ENCODE data around the gene MYL2.
"Not testable (repeated sequence)": the region's sequence is repeated elsewhere in the genome, so short reads cannot be mapped to it uniquely, and the experiment has no call there.

DNA sequence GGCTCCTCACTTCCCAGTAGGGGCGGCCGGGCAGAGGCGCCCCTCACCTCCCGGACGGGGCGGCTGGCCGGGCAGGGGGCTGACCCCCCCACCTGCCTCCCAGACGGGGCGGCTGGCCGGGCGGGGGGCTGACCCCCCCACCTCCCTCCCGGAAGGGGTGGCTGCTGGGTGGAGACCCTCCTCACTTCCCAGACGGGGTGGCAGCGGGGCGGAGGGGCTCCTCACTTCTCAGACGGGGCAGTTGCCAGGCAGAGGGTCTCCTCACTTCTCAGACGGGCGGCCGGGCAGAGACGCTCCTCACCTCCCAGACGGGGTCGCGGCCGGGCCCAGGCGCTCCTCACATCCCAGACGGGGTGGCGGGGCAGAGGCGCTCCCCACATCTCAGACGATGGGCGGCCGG is 30.5 kb upstream of the MYL2 start:
- not testable (repeated sequence) for TF ChIP-seq ZNF76 (CRISPR knock-in tag; IDR thresholded peaks at IDR 0.05; ENCODE audit: borderline replicate concordance); ZNF263 (CRISPR knock-in tag; IDR thresholded peaks at IDR 0.05; ENCODE audit: borderline replicate concordance); POLR3G (IDR thresholded peaks at IDR 0.05; ENCODE audit: extremely low read depth, insufficient read length, insufficient replicate concordance); CTCF (IDR thresholded peaks at IDR 0.05 in 2 of 3, conservative IDR thresholded peaks at IDR 0.05 in 1 of 3; ENCODE audit: insufficient read depth in 2 of 3, low read depth in 1 of 3, low read length in 3 of 3); ZNF217 (CRISPR knock-in tag; IDR thresholded peaks at IDR 0.05); E2F3 (CRISPR knock-in tag; IDR thresholded peaks at IDR 0.05); PTBP1 (IDR thresholded peaks at IDR 0.05; ENCODE audit: low read depth, low read length); ZFX (CRISPR knock-in tag; IDR thresholded peaks at IDR 0.05); ADNP (tag; IDR thresholded peaks at IDR 0.05)
- TF ChIP-seq, protein P1, sequence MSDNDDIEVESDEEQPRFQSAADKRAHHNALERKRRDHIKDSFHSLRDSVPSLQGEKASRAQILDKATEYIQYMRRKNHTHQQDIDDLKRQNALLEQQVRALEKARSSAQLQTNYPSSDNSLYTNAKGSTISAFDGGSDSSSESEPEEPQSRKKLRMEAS (CRISPR knock-in tag; IDR thresholded peaks at IDR 0.05) = not testable (repeated sequence)
